Measurements from ENCODE around the gene CREB5. TPM values are rescaled to one million over a fixed set of nuclear protein-coding genes. Genes with fewer than 3 reads are reported as not detected.

The CREB5 gene
- total RNA-seq, 1 experiment from 2014 or later = 5.2 TPM

- Histone ChIP-seq H3K27ac (ENCODE audit: low read length) (no peak overlapping the region), H3F3A (ENCODE audit: low read length, unreplicated experiment) (no peaks in the 10 kb centered on the region), H3K9me2 (replicated peaks; ENCODE audit: low read length) (no peaks in the 10 kb centered on the region), H3K4me2 (ENCODE audit: low read length) (no peak overlapping the region), H3K79me2 (ENCODE audit: low read length) (no peaks in the 10 kb centered on the region), H3K27me3 (ENCODE audit: low read length) (no peaks in the 10 kb centered on the region), H3K36me3 (ENCODE audit: low read depth, low read length) (no peaks in the 10 kb centered on the region), H3K4me3 (ENCODE audit: low read length) (no peak overlapping the region), H2AFZ (ENCODE audit: low read length) (no peak overlapping the region), H3K9ac (ENCODE audit: low read length) (no peak overlapping the region), H3K4me1 (ENCODE audit: insufficient read depth, low read length) (no peaks in the 10 kb centered on the region), H4K20me1 (ENCODE audit: low read length) (no peaks in the 10 kb centered on the region), H3K9me3 (ENCODE audit: low read length) (no peaks in the 10 kb centered on the region)
- DNase-seq (no peak), ATAC-seq (no peak)
- no peak for TF ChIP-seq EZH2 (IDR thresholded peaks at IDR 0.05; ENCODE audit: low read length, unreplicated experiment)
- no peak for TF ChIP-seq CTCF (conservative IDR thresholded peaks at IDR 0.05; ENCODE audit: low read depth, low read length)
- no peak for TF ChIP-seq EZH2phosphoT487 (IDR thresholded peaks at IDR 0.05; ENCODE audit: borderline replicate concordance, low read length)
- intact Hi-C loops (cut with micrococcal nuclease) = no loop called here
- POLR2A ChIA-PET (ENCODE audit: unreplicated experiment) = no interaction called here
- no TSS peak for BruUV-seq (replicated peaks)
- CTCF ChIA-PET = no interaction called here
Measured at GRCh38 chr7:28477041-28477442, 64.7 kb downstream of the CREB5 start.

GRCh38 chr7:28478656-28479055, 66.3 kb downstream of the CREB5 start:
- no peak for ATAC-seq
- H3K27ac ChIP-seq (ENCODE audit: low read length) = no peak overlapping the region
- H3K4me3 ChIP-seq (ENCODE audit: low read length) = no peak overlapping the region
- no TSS peak for BruUV-seq (replicated peaks)
- H3K36me3 ChIP-seq (ENCODE audit: low read depth, low read length) = no peaks in the 10 kb centered on the region
- ChIA-PET POLR2A (ENCODE audit: unreplicated experiment) (no interaction called here), CTCF (no interaction called here)
- H3K79me2 ChIP-seq (ENCODE audit: low read length) = no peaks in the 10 kb centered on the region
- no peak overlapping the region for H3K4me2 ChIP-seq (ENCODE audit: low read length)
- no peaks in the 10 kb centered on the region for H3F3A ChIP-seq (ENCODE audit: low read length, unreplicated experiment)
- no peaks in the 10 kb centered on the region for H3K9me2 ChIP-seq (replicated peaks; ENCODE audit: low read length)
- no peaks in the 10 kb centered on the region for H3K27me3 ChIP-seq (ENCODE audit: low read length)
- intact Hi-C loops (cut with micrococcal nuclease) = no loop called here
- no peak for TF ChIP-seq EZH2 (IDR thresholded peaks at IDR 0.05; ENCODE audit: low read length, unreplicated experiment)
- TF ChIP-seq CTCF (conservative IDR thresholded peaks at IDR 0.05; ENCODE audit: low read depth, low read length) = no peak
- no peak for TF ChIP-seq EZH2phosphoT487 (IDR thresholded peaks at IDR 0.05; ENCODE audit: borderline replicate concordance, low read length)
- H2AFZ ChIP-seq (ENCODE audit: low read length) = no peak overlapping the region
- no peak for DNase-seq
- no peaks in the 10 kb centered on the region for H3K9me3 ChIP-seq (ENCODE audit: low read length)
- no peaks in the 10 kb centered on the region; the same call in 1 of the 2 replicates for H3K4me1 ChIP-seq (ENCODE audit: insufficient read depth, low read length)
- H3K9ac ChIP-seq (ENCODE audit: low read length) = no peak overlapping the region
- no peaks in the 10 kb centered on the region for H4K20me1 ChIP-seq (ENCODE audit: low read length)

- no peaks in the 10 kb centered on the region for H3K9me3 ChIP-seq (ENCODE audit: low read length)
- H3K36me3 ChIP-seq (ENCODE audit: low read depth, low read length) = no peaks in the 10 kb centered on the region
- no peaks in the 10 kb centered on the region for H3K9me2 ChIP-seq (replicated peaks; ENCODE audit: low read length)
- H4K20me1 ChIP-seq (ENCODE audit: low read length) = no peaks in the 10 kb centered on the region
- no TSS peak for BruUV-seq (replicated peaks)
- DNase-seq (no peak), ATAC-seq (no peak)
- H3K9ac ChIP-seq (ENCODE audit: low read length) = no peak overlapping the region
- TF ChIP-seq EZH2 (IDR thresholded peaks at IDR 0.05; ENCODE audit: low read length, unreplicated experiment) = no peak
- no peak for TF ChIP-seq EZH2phosphoT487 (IDR thresholded peaks at IDR 0.05; ENCODE audit: borderline replicate concordance, low read length)
- TF ChIP-seq CTCF (conservative IDR thresholded peaks at IDR 0.05; ENCODE audit: low read depth, low read length) = no peak
- peaks cover 9% of the 10 kb centered on the region for H3K4me1 ChIP-seq (ENCODE audit: insufficient read depth, low read length)
- H3K79me2 ChIP-seq (ENCODE audit: low read length) = no peaks in the 10 kb centered on the region
- H2AFZ ChIP-seq (ENCODE audit: low read length) = no peak overlapping the region
- ChIA-PET CTCF (no interaction called here), POLR2A (ENCODE audit: unreplicated experiment) (no interaction called here)
- H3K27me3 ChIP-seq (ENCODE audit: low read length) = no peaks in the 10 kb centered on the region
- no peak overlapping the region for H3K4me2 ChIP-seq (ENCODE audit: low read length)
- no peak overlapping the region for H3K4me3 ChIP-seq (ENCODE audit: low read length)
- no peak overlapping the region for H3K27ac ChIP-seq (ENCODE audit: low read length)
- H3F3A ChIP-seq (ENCODE audit: low read length, unreplicated experiment) = no peaks in the 10 kb centered on the region
- intact Hi-C loops (cut with micrococcal nuclease) = no loop called here
Measured at GRCh38 chr7:28479507-28479947, 67.2 kb downstream of the CREB5 start.

Data from PC-3 (cell line).